Calu3 (cell line): ENCODE measurements around the gene UHMK1. TPM values are rescaled to one million over a fixed set of nuclear protein-coding genes. Genes with fewer than 3 reads are reported as not detected.

ENCODE experiments used
- BruUV-seq: library from RNA; stranded (reverse); fragments of 400-500 nt; replicated peaks from 2 replicates; lab custom pipeline; 2021; lab: Mats Ljungman, UMichigan
- CTCF ChIA-PET: fragments of 300-600 bp; sonication (Branson Sonifier 250); formaldehyde crosslinking; loops from one replicate; lab custom pipeline; 2022; ENCODE audit warnings: antibody characterized with exemption; lab: Charles Lee
- DNase-seq: peaks from one replicate; pipeline ENCODE4 v3.0.0; 2022
- H3K27ac Mint-ChIP-seq: one replicate; pipeline ENCODE4 v1.8.0; 2022; ENCODE audit warnings: mixed read lengths; ENCODE audit not compliant: unreplicated experiment
- H3K27me3 Mint-ChIP-seq: one replicate; pipeline ENCODE4 v1.8.0; 2022; ENCODE audit warnings: mixed read lengths; ENCODE audit not compliant: unreplicated experiment
- H3K36me3 Mint-ChIP-seq: one replicate; pipeline ENCODE4 v1.8.0; 2022; ENCODE audit warnings: mild to moderate bottlenecking, moderate library complexity, mixed read lengths; ENCODE audit not compliant: insufficient read depth, unreplicated experiment
- H3K4me1 Mint-ChIP-seq: one replicate; pipeline ENCODE4 v1.8.0; 2022; ENCODE audit warnings: mild to moderate bottlenecking, low read depth, mixed read lengths; ENCODE audit not compliant: unreplicated experiment
- H3K4me3 Mint-ChIP-seq: one replicate; pipeline ENCODE4 v1.8.0; 2022; ENCODE audit warnings: mild to moderate bottlenecking, low read depth, moderate library complexity, mixed read lengths; ENCODE audit not compliant: unreplicated experiment
- H3K9me3 Mint-ChIP-seq: one replicate; pipeline ENCODE4 v1.8.0; 2022; ENCODE audit warnings: low read depth, mixed read lengths; ENCODE audit not compliant: unreplicated experiment
- intact Hi-C: fragments of 100-400 bp; cut with micrococcal nuclease; formaldehyde crosslinking; loops from one replicate; pipeline ENCODE4 v1.10.0; 2022; ENCODE audit not compliant: unreplicated experiment
- total RNA-seq: library from RNA; stranded (reverse); gene quantifications from 2 replicates; pipeline ENCODE4 v1.2.3, GENCODE V29; 2022
- TF ChIP-seq, protein P1 (sequence below): fragments of 200-600 bp; IDR thresholded peaks from one replicate; pipeline ENCODE4 v1.8.0; 2022; ENCODE audit warnings: antibody characterized with exemption; ENCODE audit not compliant: unreplicated experiment

UHMK1 gene
- total RNA-seq, 1 experiment from 2014 or later, result 98.1 TPM

DNA sequence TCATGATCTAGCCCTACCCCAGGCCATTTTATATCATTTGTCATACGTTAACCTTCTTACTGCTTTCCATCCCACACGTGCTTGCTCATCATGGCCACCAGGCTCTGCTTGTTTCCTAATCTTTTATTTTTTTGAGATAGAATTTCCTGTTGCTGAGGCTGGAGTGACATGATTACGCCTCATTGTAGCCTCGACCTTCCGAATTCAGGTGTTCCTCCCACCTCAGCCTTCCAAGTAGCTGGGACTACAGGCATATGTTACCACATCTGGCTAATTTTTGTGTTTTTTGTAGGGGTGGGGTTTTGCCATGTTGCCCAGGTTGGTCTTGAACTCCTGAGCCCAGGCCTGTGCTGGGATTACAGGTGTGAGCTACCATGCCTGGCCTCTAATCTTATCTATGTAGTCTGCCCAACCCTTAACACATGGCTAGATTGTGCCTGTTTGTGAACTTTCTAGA lies 67.2 kb downstream of the UHMK1 start:
- CTCF ChIA-PET, result no interaction called here

DNA sequence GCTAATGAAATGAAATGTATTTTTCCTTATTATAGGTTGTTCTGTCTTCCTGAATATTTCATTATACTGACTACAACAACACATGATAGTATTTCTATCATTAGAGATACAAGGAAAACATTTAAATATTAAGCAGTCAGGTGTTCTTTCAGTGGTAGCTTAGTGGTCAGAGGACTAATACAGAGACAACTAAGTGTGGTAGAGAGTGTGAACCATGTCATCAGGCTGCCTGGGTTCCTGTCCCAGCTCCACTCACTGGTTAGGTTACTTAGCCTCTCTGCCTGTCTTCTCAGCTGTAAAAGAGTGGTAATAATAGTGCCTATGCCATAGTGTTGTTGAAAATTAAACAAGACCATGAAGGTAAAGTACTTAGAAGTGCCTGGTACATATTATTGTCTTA lies 67.8 kb downstream of the UHMK1 start:
- no peak overlapping the region for H3K4me3 Mint-ChIP-seq
- TF ChIP-seq, protein P1, sequence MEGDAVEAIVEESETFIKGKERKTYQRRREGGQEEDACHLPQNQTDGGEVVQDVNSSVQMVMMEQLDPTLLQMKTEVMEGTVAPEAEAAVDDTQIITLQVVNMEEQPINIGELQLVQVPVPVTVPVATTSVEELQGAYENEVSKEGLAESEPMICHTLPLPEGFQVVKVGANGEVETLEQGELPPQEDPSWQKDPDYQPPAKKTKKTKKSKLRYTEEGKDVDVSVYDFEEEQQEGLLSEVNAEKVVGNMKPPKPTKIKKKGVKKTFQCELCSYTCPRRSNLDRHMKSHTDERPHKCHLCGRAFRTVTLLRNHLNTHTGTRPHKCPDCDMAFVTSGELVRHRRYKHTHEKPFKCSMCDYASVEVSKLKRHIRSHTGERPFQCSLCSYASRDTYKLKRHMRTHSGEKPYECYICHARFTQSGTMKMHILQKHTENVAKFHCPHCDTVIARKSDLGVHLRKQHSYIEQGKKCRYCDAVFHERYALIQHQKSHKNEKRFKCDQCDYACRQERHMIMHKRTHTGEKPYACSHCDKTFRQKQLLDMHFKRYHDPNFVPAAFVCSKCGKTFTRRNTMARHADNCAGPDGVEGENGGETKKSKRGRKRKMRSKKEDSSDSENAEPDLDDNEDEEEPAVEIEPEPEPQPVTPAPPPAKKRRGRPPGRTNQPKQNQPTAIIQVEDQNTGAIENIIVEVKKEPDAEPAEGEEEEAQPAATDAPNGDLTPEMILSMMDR, result no peak
- CTCF ChIA-PET, result no interaction called here
- H3K36me3 Mint-ChIP-seq, result peaks cover 51% of the 10 kb centered on the region
- no peak for DNase-seq
- intact Hi-C loops, result no loop called here
- H3K27ac Mint-ChIP-seq, result no peak overlapping the region
- H3K4me1 Mint-ChIP-seq, result peaks cover 51% of the 10 kb centered on the region
- BruUV-seq, result no TSS peak
- H3K27me3 Mint-ChIP-seq, result no peaks in the 10 kb centered on the region
- no peaks in the 10 kb centered on the region for H3K9me3 Mint-ChIP-seq

More for the DNA sequence above, 67.2 kb downstream of the UHMK1 start:
- no peak overlapping the region for H3K27ac Mint-ChIP-seq
- DNase-seq, result no peak
- no peaks in the 10 kb centered on the region for H3K27me3 Mint-ChIP-seq
- no TSS peak for BruUV-seq
- TF ChIP-seq, protein P1, result no peak
- H3K4me3 Mint-ChIP-seq, result no peak overlapping the region
- H3K36me3 Mint-ChIP-seq, result peaks cover 47% of the 10 kb centered on the region
- H3K4me1 Mint-ChIP-seq, result peaks cover 48% of the 10 kb centered on the region
- no peaks in the 10 kb centered on the region for H3K9me3 Mint-ChIP-seq
- intact Hi-C loops, result loop anchor here (5.0 kb wide), 1 partner anchor 67 kb away; the partner anchor contains the start of gene UHMK1

DNA sequence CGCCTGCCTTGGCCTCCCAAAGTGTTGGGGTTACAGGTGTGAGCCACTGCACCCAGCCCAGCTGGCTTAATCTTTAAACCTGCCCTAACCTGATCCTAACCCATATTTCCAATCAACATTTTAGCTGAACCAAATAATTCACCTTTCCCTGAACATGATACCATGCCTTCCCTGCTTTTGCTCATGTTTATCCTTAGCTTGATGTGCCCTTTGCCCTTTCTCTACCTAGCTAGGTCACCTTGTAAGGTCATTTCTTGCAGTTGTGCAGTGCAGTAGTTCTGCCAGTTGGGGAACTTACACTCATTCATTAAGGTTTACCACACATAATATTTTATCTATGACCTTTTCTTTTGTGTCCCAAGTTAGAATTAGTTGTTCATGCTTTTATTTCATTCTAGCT lies 69.3 kb downstream of the UHMK1 start:
- intact Hi-C loops, result no loop called here
- Mint-ChIP-seq H3K36me3 (peaks cover 40% of the 10 kb centered on the region), H3K4me1 (peaks cover 57% of the 10 kb centered on the region), H3K9me3 (no peaks in the 10 kb centered on the region), H3K4me3 (no peak overlapping the region), H3K27ac (no peak overlapping the region), H3K27me3 (no peaks in the 10 kb centered on the region)
- no peak for DNase-seq
- TF ChIP-seq, protein P1, result no peak
- no TSS peak for BruUV-seq
- CTCF ChIA-PET, result no interaction called here

GRCh38 chr1:162568802-162569201 lies 71.2 kb downstream of the UHMK1 start:
- peak overlapping the region; percentile 31 for H3K27ac Mint-ChIP-seq
- no TSS peak for BruUV-seq
- peaks cover 30% of the 10 kb centered on the region for H3K36me3 Mint-ChIP-seq
- no peaks in the 10 kb centered on the region for H3K27me3 Mint-ChIP-seq
- no peak overlapping the region for H3K4me3 Mint-ChIP-seq
- intact Hi-C loops, result no loop called here
- DNase-seq, result no peak
- TF ChIP-seq, protein P1, result no peak
- peaks cover 51% of the 10 kb centered on the region for H3K4me1 Mint-ChIP-seq
- H3K9me3 Mint-ChIP-seq, result no peaks in the 10 kb centered on the region
- CTCF ChIA-PET, result no interaction called here
